ENCODE data around the gene IER3. TPM values are rescaled to one million over a fixed set of nuclear protein-coding genes. Genes with fewer than 3 reads are reported as not detected.

Gene IER3, protein sequence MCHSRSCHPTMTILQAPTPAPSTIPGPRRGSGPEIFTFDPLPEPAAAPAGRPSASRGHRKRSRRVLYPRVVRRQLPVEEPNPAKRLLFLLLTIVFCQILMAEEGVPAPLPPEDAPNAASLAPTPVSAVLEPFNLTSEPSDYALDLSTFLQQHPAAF
- total RNA-seq: 45.8 and 55.5 TPM in 2 replicates
- polyA plus RNA-seq (2012): 152 TPM

DNA sequence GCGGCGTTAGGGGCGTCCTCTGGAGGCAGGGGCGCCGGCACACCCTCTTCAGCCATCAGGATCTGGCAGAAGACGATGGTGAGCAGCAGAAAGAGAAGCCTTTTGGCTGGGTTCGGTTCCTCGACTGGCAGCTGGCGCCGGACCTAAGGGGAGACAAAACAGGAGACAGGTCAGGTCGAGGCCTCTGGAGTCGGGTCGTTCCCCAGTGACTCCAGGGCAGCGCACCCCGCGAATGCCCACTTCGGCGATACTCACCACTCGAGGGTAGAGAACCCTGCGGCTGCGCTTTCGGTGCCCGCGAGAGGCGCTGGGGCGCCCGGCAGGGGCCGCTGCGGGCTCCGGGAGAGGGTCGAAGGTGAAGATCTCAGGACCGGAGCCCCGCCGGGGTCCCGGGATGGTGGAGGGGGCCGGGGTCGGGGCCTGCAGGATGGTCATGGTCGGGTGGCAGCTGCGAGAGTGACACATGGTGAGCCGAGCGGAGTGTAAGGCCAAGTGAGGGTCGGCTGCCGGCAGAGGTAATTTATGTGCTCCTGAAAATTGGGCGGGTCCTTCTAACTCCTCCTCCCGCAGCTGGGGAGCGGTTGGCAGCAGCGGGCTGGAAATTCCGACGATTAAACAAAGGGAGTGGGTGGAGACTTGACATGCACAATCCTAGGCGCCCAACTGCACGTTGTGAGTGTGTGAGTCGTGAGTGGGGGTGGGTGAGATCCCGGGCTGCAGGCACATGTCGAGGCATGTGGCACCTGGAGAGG, at the start of gene IER3:
TSS of gene IER3 (minus strand) at position 494 of the 752 bp plus-strand sequence. CDS start at position 465, 29 bp downstream.
- peak; percentile 91 for DNase-seq (ENCODE audit: low read depth)

GRCh38 chr6:30793521-30794194, 49.3 kb upstream of the IER3 start:
- DNase-seq (ENCODE audit: low read depth): no peak

GRCh38 chr6:30792786-30793185, 48.4 kb upstream of the IER3 start:
- no peak for DNase-seq (ENCODE audit: low read depth)

DNA sequence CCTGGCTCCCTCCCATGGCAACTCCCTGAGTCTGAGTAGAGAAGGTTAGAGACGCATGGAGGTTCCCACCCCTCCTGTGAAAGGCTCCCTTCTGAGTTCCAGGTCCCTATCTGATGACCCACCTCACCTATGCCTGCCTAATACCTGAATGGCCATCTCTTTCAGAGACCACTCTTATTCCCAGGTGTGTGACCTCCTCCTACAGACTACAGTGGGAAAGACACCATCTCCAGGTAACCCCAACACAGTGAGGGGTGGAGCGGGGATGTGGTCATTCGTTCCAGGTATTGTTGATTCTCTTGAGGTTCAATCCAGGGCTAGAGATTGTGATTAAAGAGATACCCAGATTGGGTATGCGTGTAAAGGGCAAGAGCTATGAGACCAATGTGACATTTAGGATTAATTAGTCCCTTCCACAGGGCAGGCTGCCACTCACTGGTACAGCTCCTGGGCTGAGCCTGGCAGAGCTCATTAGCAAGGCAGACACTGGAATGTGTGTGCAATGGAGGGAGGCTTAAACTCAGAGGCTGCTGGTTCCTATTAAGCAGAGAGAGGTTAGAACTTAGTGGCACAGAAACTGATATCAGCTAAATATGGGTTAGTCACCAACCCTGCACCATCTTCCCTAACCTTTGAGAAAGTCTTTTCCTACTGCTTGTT, 46.5 kb upstream of the IER3 start:
- DNase-seq (ENCODE audit: low read depth): no peak

DNA sequence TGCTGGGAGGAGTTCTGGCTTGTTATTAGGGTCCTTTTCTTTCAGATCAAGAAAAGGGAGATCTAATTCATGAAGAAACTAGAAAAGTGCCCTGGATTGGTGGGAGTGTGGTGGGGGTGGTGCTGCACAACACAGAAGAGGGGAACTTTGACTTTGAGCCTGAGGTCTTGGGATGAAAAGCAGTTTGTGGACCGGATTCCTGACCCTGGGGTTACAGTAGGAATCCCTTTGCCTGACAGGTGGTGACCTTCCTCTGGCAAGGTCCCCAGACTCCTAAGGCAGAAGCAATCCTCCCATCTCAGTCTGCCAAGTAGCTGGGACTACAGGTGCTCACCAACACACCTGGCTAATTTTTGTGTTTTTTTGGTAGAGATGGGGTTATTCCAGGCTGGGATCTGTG, 45.3 kb upstream of the IER3 start:
- DNase-seq (ENCODE audit: low read depth): no peak

- no peak for DNase-seq (ENCODE audit: low read depth)
Measured at GRCh38 chr6:30787954-30788353, 43.6 kb upstream of the IER3 start.

GRCh38 chr6:30782425-30783014, 38.2 kb upstream of the IER3 start:
- no peak for DNase-seq (ENCODE audit: low read depth)

DNA sequence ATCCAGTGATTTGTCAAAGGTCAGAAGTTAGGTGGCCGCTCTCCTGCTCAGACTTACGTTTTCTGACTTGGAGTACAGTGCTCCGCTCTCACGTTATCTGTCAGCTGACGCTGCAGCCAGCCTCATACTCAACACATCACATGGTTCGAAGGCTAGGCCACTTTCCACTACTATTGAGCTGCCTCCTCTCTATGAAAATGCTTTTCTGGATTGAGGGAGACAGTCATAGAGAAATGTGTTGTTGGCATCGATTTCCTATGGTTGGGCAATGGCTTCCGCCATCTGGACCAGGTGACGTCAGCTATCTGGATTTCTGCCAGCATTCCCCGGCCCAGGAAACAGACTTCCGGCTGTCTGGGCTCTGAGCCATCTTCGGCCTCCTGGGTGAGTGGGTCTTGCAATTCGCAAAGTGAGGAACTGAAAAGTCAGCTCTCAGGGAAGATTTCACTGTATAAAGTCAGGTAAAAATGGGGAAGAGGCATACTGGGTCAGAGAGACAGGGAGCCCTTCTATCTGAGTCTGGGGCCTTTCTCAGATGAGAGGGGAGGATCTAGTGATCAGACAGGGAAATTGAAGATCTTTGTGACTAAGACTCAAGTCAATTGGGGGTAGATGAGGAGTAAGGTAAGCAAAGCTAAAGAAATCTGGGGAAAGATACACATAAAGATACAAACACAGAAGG, 37.5 kb upstream of the IER3 start:
- peak; percentile 97 for DNase-seq (ENCODE audit: low read depth)

GRCh38 chr6:30781395-30781742, 37.0 kb upstream of the IER3 start:
- DNase-seq (ENCODE audit: low read depth): no peak

DNA sequence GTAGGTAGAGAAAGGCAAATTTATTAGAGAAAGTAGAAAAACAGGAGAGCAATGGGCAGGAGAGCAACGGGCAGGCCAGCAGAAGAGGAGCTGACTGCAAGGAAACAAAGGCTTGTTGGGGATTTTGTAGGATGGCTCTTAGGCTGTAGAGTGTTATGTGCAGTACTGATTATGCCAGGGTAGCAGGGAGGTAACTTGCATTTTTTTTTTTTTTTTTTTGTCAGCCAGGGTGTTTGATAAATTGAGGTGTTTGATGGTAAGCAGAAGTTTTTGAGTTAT, 36.2 kb upstream of the IER3 start:
- no peak for DNase-seq (ENCODE audit: low read depth)

GRCh38 chr6:30779850-30780641, 35.7 kb upstream of the IER3 start:
- DNase-seq (ENCODE audit: low read depth): no peak

DNA sequence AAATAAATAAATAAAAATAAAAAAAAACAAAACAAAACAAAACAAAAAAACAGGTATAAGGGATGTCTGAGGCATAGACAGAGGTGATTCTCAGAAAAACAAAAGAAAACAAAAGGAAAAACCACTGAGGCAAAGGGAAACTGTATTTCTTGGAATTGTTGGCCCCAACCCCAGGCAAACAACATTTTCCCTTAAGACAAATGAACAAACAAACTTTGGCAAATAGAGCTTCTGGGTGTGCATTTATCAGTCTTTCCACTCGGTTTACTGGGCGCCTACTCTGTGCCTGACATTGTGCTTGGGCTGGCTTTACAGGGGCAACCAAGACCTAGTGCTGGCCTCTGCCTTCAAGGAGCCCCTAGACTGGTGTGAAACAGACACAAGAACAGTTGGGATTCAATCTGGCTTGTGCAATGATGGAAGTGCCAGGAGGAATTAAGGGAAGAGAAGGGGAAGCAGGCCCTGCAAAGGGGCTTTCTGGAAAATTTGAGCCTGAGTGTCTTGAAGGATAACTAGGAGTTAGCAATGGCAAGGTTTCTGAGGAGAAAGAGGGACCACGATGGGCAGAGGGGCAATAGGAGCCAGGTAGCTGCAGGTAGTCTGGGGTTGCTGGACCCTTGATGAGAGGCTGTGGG, 33.8 kb upstream of the IER3 start:
- DNase-seq (ENCODE audit: low read depth): no peak

GRCh38 chr6:30777155-30777485, 32.8 kb upstream of the IER3 start:
- DNase-seq (ENCODE audit: low read depth): no peak

DNA sequence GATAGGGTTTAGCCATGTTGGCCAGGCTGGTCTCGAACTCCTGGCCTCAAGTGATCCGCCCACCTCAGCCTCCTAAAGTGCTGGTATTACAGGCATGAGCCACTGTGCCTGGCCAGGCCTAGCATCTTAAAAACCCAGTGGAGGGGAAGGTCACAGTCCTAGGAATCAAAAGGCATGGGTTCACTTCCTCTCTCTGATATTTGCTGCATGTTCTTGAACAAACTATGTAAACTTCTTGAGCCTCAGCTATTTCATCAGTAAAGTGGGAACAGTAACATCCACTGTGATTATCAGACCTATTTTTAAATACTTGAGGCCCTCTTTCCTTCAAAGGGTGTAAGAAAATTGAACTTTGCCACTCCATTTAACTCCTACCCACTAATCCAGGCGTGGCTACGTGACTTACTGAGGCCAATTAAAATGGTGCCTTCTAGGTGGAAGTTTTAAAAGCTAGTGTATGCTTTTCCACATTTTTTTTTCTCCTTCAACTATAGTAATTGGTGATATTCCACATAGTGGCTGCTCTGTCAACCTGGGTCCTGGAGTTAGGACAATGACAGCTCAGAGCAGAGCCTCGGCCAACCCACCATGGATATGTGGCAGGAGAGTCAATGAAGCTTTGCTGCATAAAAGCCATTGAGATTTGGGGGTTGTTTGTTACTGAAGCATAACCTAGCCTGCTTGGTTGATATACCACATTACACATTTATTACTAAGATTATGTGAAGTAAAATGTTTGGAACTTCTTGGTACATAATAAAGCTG, 32.2 kb upstream of the IER3 start:
- no peak for DNase-seq (ENCODE audit: low read depth)

DNA sequence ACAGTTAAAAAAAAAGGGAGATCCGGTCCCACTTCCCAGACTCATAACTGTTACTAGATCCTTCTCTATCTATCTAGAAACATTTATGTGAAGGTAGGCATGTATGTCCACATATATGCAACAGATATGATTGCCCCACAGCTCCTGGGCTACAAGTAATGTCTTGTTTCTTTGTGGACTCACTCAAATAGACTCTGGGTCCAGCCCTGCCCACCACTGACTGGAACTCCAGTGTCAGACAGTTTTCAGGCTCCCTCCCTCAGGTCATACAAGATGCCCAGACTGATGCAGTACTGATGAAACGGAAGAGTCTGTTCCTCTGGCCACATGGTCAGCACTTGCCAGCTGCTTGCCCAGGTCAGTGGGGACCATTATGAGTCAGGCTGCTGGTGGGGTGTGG, 30.8 kb upstream of the IER3 start:
- DNase-seq (ENCODE audit: low read depth): no peak

- no peak for DNase-seq (ENCODE audit: low read depth)
Measured at GRCh38 chr6:30774701-30775100, 30.4 kb upstream of the IER3 start.

GRCh38 chr6:30770592-30770991, 26.2 kb upstream of the IER3 start:
- DNase-seq (ENCODE audit: low read depth): no peak

DNA sequence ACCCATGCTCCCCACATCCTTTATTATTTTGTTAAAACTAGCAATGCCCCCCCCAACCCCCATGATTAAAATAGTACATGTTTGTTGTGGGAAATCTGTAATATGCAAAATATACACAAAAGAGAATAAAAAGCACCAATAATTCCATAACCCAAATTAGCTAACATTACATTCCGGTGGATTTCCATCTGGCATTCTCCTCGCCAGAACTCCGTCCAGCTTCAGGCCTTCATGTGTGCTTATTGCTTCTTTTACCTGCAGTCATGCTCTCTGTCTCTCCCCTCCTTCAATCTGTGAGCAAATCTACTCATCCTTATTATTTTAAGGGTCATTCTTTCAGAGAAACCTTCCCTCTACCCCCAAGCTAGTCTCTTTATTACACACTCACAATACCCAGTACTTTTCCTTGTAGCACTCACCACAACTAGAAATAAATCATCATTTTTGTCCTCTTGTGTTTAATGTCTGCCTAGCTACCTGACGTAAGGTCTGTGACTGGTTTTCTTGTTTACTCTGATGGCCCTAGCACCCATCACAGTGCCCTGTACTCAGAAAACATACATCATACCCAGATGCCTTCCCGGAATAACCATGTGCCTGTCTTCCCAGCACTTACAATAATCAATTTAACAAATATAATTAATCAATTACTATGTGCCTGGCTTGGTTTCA, 25.6 kb upstream of the IER3 start:
- DNase-seq (ENCODE audit: low read depth): no peak
